GM18867 (cell line): Measurements from ENCODE around the gene BMPR1B.

Source experiments
- ATAC-seq: cut with Tn5 transposase; IDR thresholded peaks from one replicate; pipeline ENCODE4 v1.9.1; 2021; ENCODE audit warnings: mild to moderate bottlenecking, moderate library complexity; ENCODE audit not compliant: unreplicated experiment

Gene BMPR1B

DNA sequence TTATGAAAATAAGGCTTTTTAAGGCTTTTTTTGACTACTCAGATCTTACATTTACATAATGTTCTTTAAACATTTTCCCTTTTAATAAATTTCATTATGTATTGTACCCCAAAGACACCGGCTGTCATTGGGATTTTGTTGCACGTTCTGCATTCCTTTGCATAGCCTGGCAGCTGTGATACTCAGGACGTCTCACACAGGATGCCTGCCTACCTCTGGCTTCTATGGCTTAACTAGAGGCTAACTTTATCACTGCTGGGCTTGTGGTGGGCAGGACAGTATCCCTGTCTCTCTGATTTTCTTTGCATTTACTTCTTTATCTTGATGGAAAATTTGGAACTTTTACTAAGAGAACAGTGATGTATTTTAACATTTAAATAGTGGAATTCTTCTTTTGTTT lies 147.8 kb downstream of the BMPR1B start:
- no peak for ATAC-seq

GRCh38 chr4:94909645-94910044 lies 151.9 kb downstream of the BMPR1B start:
- no peak for ATAC-seq

GRCh38 chr4:94911106-94911505 lies 153.4 kb downstream of the BMPR1B start:
- ATAC-seq: no peak

DNA sequence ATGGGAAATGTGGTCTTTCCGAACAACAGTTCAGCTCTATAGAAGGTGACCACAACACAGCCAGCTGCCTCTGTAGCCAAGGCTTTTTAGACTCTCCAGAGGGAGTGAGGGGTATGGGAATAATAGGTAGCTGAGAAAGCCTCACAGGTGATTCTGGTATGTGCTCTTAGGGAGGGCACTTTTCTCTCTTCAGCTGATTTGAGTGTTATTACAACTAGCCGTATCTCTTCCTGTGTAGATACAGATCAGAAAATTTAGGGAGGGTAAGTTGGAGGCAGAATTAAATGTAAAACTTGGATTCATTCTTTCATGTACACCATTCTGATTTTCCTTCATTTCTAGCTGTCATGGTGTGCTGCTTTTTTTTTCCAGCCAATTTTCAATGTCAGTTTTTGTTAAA lies 154.9 kb downstream of the BMPR1B start:
- no peak for ATAC-seq

DNA sequence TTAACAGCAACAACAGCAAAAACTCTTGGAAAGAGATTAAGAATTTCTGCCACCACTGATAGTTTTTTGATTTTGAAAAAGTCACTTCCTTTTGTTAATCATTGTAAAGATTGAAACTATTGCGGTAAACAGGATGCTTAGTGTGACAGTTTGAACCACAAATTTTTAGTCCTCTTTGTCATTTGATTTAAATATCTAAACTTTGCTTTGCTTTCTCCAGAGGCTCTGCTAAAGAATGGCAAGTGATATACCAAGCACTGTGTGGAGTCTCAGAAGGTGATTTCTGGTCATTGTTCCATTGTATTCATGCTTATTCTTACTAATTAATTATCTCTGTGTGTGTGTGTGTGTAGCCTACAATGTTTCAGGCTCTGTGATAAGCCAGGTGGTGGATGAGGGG lies 155.6 kb downstream of the BMPR1B start:
- ATAC-seq: peak; percentile 81

GRCh38 chr4:94917146-94917545 lies 159.4 kb downstream of the BMPR1B start:
- no peak for ATAC-seq

- ATAC-seq: no peak
Measured at GRCh38 chr4:94918543-94918942, 160.8 kb downstream of the BMPR1B start.

DNA sequence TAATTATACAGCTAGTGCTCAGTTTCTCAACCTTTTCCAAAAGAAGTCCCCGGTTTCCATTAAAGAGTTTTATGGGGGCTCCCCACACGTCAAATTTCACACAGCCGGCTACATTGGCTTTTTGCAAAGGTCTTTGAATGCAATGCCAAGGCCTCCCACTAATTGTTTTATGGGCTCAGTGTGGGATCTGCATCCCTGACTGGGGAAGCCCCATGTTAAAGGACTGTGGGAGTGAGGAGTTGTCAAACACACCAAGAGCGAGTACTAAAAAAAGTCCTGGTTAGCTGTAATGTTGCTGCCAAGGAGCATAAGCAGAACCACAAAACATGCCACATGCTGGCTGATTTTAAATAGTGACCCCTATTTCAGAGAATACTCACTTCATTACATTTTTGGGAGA lies 162.6 kb downstream of the BMPR1B start:
- ATAC-seq: no peak

DNA sequence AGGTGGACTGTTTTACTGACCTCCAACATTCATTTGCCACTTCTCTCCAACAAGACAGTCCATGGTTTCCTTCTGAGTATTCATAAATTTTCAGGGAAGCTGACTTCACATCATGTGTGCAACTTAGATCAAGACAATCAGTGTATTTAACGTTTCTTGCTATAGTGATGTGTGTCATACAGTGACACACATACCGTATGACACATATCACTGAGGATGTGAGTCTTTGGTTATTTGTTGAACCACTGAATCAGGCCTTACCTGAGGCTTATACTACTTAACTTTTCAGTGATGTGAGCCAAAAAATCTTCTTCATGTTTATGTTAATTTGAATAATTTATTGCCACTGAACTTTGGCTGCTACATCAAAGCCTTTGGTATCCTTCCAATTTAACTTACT lies 166.8 kb downstream of the BMPR1B start:
- no peak for ATAC-seq

GRCh38 chr4:94925764-94926347 lies 168.1 kb downstream of the BMPR1B start:
- no peak for ATAC-seq

DNA sequence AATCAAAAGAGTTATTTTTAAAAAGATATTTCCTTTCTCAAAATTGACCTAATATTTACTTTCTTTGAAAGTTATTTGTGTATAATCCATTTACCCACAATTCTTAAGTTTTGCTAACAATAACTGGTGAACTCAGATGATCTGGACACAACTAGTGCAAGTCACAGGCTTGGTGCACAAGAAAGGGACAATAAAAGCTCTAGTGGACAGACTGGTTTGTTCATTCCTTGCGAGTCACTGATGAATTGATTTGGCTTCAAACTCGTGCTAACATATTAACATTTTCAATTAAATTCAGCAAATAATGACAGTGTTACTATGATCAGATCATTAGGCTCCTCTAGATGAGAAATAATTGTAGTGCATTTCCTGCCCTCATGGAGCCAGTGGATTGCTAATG lies 169.2 kb downstream of the BMPR1B start:
- ATAC-seq: no peak

DNA sequence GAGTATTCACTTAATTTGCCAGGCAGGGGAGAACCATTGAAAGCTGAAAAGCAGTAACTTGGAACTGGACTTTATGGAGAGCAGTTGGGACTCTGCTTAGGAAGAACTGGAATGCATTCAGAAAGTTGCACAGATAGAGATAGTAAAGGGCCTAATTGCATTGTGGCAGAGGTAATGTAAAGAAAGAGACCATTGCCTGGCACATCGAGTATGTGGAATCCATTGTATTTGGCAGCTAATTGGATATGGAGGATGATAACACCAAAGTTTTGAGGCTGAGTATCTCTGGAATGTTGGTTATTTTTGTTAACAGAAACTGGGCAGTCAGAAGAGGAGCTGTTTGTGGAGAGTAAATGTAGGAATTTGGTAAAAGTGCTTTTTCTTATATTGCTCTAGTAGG lies 169.9 kb downstream of the BMPR1B start:
- ATAC-seq: no peak

DNA sequence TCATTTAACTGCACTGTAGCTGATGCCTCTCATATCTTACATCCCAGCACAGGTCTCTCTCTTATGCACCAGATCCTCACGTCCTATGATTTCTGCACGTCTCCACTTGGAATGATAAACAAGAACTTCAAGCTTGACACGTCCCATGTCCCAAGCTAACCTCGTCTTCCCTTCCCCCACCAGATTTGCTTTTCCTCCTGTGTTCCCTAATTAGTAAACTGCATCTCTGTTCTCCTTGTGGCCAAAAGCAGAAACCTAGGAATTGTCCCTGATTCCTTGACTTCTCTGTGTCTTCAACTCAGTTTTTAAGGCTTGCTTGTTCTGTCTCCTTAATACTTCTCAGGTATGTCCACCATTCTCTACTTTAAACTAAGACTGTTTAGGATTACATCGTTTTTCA lies 171.9 kb downstream of the BMPR1B start:
- ATAC-seq: no peak

- no peak for ATAC-seq
Measured at GRCh38 chr4:94931626-94932025, 173.9 kb downstream of the BMPR1B start.

- no peak for ATAC-seq
Measured at GRCh38 chr4:94932366-94932765, 174.6 kb downstream of the BMPR1B start.

GRCh38 chr4:94933799-94934198 lies 176.0 kb downstream of the BMPR1B start:
- no peak for ATAC-seq

- no peak for ATAC-seq
Measured at GRCh38 chr4:94934201-94934600, 176.4 kb downstream of the BMPR1B start.

DNA sequence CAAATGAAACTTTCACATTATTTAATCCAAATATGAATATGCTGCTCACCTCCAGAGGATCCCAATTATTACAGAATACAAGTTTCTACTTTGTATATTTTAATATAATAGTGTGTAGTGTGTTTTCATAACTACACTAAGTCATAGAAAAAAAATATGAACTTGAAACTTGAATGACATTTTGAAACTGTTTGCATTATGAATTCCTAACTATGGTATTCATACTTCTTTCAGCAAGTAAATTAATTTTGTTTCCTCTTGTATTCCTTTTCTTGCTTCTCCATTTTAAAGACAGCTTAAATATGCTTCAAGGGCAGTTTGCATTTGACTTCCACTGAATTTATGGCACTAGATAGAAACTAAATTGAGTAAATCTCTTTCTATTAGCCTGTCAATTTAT lies 177.1 kb downstream of the BMPR1B start:
- no peak for ATAC-seq

DNA sequence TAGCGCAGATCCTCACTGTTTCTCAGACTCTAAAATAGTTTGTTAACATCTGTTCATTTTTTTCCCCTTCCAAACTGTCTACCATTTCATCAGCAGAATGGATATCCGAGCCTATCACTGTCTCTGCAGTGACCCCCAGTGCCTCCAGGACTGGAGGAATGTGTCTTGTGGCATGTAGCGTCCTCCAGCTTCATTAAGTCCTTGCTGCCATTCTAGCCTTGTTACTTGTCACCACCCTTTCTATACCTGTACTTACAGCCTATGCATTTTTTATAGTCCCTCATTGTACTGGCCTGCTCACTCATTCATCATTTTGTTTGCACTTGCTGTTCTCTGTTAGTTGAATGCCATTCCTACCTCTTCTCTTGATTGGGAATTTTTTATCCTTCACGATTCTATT lies 179.1 kb downstream of the BMPR1B start:
- ATAC-seq: no peak

DNA sequence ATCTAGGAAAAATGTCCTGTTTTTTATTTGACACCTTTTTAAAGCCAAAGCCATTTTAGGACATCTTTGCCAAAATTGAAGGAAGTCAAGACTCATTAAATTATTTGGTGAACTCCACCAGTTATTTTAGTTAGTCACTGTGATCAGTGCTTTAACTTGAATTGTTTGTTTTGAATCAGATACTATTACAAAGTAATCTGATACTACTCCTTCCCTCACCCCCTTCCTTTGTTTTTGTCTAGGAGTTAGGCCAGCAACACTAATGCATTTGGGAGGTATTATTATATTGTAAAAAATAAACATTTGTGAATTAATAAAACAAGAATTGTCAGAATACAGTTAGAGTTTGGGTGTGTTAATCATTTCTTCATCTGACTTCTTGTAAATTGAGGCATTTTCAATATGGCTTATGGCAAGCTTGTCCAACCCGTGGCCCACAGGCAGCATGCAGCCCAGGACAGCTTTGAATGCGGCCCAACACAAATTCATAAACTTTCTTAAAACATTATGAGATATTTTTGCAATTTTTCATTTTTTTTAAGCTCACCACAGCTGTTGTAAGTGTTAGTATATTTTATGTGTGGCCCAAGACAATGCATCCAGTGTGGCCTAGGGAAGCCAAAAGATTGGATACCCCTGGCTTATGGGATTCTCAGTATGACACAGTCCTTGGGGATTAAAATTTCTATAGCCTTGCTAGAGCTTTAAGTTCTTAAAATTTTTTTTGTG lies 182.2 kb downstream of the BMPR1B start:
- ATAC-seq: no peak

GRCh38 chr4:94940520-94940908 lies 182.8 kb downstream of the BMPR1B start:
- ATAC-seq: no peak

DNA sequence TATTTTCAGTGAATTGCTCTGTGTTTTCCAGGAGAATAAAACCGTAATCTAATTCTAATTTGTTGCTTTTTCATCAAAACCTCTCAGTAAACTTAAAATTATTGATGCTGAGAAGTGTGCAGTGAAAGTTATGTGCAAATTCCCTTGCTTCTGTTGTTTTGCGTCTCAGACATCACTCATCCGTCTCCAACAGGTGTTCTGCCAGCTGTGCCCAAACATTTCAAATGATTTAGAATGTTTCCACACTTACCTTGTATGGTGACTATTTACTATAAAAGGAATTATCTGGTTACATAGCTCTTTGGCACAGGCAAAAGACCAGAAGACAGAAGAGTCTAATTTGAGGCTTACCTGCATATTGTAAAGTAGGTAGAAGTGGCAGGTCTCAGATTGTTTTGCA lies 184.0 kb downstream of the BMPR1B start:
- no peak for ATAC-seq

DNA sequence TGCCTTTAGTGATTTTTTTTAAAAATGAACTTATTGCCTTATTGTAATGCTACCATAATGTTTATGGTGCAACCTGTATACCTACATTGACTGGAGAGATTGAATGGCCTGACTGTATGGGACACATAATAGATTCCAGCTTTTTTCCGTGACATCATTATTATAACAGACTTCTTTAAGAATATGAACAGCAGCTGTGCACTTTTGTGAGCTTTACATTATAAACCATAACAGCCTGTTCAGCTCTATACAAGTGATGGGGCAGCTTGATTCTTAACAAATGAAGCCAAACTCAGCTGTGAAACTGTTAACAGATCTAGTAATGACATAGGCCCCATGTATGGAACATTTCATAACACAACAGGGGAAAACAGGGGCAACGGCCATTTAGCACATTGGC lies 187.0 kb downstream of the BMPR1B start:
- ATAC-seq: no peak
